Neural crest cell (in vitro differentiated cells): Measurements from ENCODE around the gene XYLT1. TPM values are rescaled to one million over a fixed set of nuclear protein-coding genes. Genes with fewer than 3 reads are reported as not detected.

ENCODE experiments used
- DNase-seq: peaks from one replicate; pipeline ENCODE4 v3.0.0; 2021; ENCODE audit warnings: low read depth, mixed read lengths, low spot score
- H3K27ac Mint-ChIP-seq: one replicate; pipeline ENCODE4 v1.8.0; 2021; ENCODE audit warnings: mild to moderate bottlenecking, mixed read lengths; ENCODE audit not compliant: unreplicated experiment
- H3K27me3 Mint-ChIP-seq: 2 replicates; pipeline ENCODE4 v1.8.0; 2021; ENCODE audit warnings: low read depth, mild to moderate bottlenecking, mixed read lengths
- H3K36me3 Mint-ChIP-seq: 2 replicates; pipeline ENCODE4 v1.8.0; 2021; ENCODE audit warnings: low read depth, mild to moderate bottlenecking, mixed read lengths
- H3K4me1 Mint-ChIP-seq: 2 replicates; pipeline ENCODE4 v1.8.0; 2021; ENCODE audit warnings: mixed read lengths
- H3K4me3 Mint-ChIP-seq: one replicate; pipeline ENCODE4 v1.8.0; 2021; ENCODE audit warnings: mild to moderate bottlenecking, mixed read lengths
- H3K9me3 Mint-ChIP-seq: 2 replicates; pipeline ENCODE4 v1.8.0; 2021; ENCODE audit warnings: mixed read lengths
- CTCF ChIP-seq: fragments of 200-600 bp; sonication (generic); conservative IDR thresholded peaks from 2 replicates; pipeline ENCODE4 v1.5.0; 2021; ENCODE audit warnings: antibody characterized with exemption, mild to moderate bottlenecking
- total RNA-seq: library from RNA; stranded (reverse); gene quantifications from 2 replicates; pipeline ENCODE4 v1.2.1, GENCODE V29; 2021

XYLT1 gene
- total RNA-seq, 1 donor from 2014 or later: 15.0 TPM

- no peak for DNase-seq
- Mint-ChIP-seq H3K4me1 (no peaks in the 10 kb centered on the region), H3K4me3 (no peak overlapping the region), H3K36me3 (no peaks in the 10 kb centered on the region), H3K27ac (no peak overlapping the region), H3K27me3 (peaks cover 40% of the 10 kb centered on the region), H3K9me3 (peaks cover 4% of the 10 kb centered on the region)
- no peak for TF ChIP-seq CTCF
Measured at GRCh38 chr16:17515421-17516210, 44.9 kb upstream of the XYLT1 start.

GRCh38 chr16:17512636-17513220, 42.0 kb upstream of the XYLT1 start:
- no peaks in the 10 kb centered on the region for H3K4me1 Mint-ChIP-seq
- peaks cover 4% of the 10 kb centered on the region for H3K9me3 Mint-ChIP-seq
- DNase-seq: no peak
- H3K27me3 Mint-ChIP-seq: peaks cover 30% of the 10 kb centered on the region
- no peak overlapping the region for H3K4me3 Mint-ChIP-seq
- H3K36me3 Mint-ChIP-seq: no peaks in the 10 kb centered on the region
- TF ChIP-seq CTCF: no peak
- H3K27ac Mint-ChIP-seq: no peak overlapping the region

- no peak for TF ChIP-seq CTCF
- no peaks in the 10 kb centered on the region for H3K4me1 Mint-ChIP-seq
- DNase-seq: no peak
- no peak overlapping the region for H3K27ac Mint-ChIP-seq
- H3K9me3 Mint-ChIP-seq: peaks cover 7% of the 10 kb centered on the region
- H3K4me3 Mint-ChIP-seq: no peak overlapping the region
- H3K27me3 Mint-ChIP-seq: peaks cover 32% of the 10 kb centered on the region
- peaks cover 4% of the 10 kb centered on the region for H3K36me3 Mint-ChIP-seq
Measured at GRCh38 chr16:17511340-17511739, 40.6 kb upstream of the XYLT1 start.

GRCh38 chr16:17510567-17510966, 39.8 kb upstream of the XYLT1 start:
- TF ChIP-seq CTCF: no peak
- peaks cover 4% of the 10 kb centered on the region for H3K36me3 Mint-ChIP-seq
- DNase-seq: no peak
- no peak overlapping the region for H3K4me3 Mint-ChIP-seq
- H3K27ac Mint-ChIP-seq: no peak overlapping the region
- H3K4me1 Mint-ChIP-seq: no peaks in the 10 kb centered on the region
- H3K27me3 Mint-ChIP-seq: peaks cover 32% of the 10 kb centered on the region
- H3K9me3 Mint-ChIP-seq: peaks cover 7% of the 10 kb centered on the region

- no peak overlapping the region for H3K4me3 Mint-ChIP-seq
- no peaks in the 10 kb centered on the region for H3K4me1 Mint-ChIP-seq
- H3K36me3 Mint-ChIP-seq: peaks cover 4% of the 10 kb centered on the region
- peaks cover 29% of the 10 kb centered on the region for H3K27me3 Mint-ChIP-seq
- no peak for DNase-seq
- no peak for TF ChIP-seq CTCF
- peaks cover 6% of the 10 kb centered on the region for H3K9me3 Mint-ChIP-seq
- no peak overlapping the region for H3K27ac Mint-ChIP-seq
Measured at GRCh38 chr16:17509194-17509593, 38.4 kb upstream of the XYLT1 start.
